ENCODE data around the gene QRFP. TPM values are rescaled to one million over a fixed set of nuclear protein-coding genes. Genes with fewer than 3 reads are reported as not detected.
"Not testable (repeated sequence)": the region's sequence is repeated elsewhere in the genome, so short reads cannot be mapped to it uniquely, and the experiment has no call there.

Gene QRFP
- polyA plus RNA-seq, 3 donors from 2014 or later: not detected

DNA sequence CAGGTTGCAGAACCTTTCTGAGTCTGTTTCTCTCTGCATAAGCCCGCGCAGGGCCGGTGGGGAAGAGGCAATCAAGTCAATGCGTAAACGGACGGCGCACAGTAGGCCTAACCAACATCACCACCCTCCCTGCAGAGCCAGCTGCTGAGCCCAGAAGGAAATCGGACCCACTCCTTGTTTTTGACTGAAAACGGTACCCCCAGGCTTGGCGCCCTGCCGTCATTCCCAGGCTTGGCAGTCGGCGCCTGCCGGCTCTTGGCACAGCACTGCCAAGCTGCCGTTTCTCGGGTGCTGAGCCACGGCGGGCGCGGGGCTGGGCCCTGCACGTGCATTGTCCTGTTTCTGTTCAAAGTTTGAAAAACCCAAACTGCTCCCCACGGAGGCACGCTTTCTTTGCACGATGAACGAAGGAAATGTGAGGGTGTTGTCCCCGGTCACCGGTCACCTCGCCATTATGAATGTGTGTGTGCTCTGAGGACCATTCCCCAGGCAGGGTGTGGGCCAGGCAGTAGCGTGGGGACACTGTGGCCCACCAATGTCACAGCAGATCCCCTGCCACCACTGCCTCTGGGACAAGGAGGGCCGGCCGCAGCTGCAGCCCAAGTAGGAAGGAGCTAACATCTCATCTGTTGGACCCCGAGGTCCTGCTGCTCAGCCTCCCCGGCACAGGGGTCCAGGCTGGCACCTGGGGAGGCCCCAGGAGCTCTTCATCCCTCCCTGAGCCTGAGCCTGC lies 22.4 kb upstream of the QRFP start:
- H3K36me3 Mint-ChIP-seq: no peaks in the 10 kb centered on the region
- no peak for DNase-seq
- peaks cover 0 to 2% (median 0%) of the 10 kb centered on the region in 3 donors for H3K27me3 Mint-ChIP-seq (ENCODE audit: low read depth in 3 of 3)
- H3K4me3 Mint-ChIP-seq: no peak overlapping the region
- no peak overlapping the region for H3K27ac Mint-ChIP-seq
- H3K4me1 Mint-ChIP-seq: no peaks in the 10 kb centered on the region
- H3K9me3 Mint-ChIP-seq: no peaks in the 10 kb centered on the region

DNA sequence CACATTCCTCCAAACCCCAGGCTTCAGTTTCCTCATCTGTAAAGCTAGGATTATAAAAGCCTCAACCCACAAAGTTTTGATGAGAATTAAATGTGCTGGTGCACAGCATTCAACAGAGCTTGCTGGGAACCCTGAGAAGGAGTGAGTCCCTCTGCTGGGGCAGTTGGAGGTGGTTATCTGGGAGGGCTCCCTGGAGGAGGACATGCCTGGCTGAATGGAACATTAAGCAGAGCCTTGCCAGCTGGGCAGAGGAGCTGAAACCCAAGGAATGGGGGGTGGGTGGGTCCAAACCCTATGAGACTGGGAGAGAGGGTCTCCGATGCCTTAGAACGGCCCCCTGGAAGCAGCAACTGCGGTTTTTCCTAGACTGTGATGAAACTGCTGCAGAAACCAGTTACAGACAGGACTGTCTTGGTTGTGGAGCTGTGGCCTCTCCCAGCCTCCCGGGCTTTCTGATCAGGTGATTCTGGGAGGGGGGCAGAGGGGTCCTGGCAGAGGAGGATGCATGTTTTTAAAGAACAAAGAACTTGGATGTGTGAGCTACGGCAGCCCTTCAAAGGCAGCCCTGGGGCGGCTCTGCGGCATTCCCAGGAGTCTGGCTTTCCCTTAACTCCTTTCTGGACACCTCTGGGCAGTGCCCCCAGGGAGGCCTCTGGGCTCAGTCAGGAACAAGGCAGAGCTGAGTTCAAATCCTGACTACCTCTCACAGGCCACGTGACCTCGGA lies 21.7 kb upstream of the QRFP start:
- H3K27ac Mint-ChIP-seq: no peak overlapping the region
- no peaks in the 10 kb centered on the region for H3K4me1 Mint-ChIP-seq

DNA sequence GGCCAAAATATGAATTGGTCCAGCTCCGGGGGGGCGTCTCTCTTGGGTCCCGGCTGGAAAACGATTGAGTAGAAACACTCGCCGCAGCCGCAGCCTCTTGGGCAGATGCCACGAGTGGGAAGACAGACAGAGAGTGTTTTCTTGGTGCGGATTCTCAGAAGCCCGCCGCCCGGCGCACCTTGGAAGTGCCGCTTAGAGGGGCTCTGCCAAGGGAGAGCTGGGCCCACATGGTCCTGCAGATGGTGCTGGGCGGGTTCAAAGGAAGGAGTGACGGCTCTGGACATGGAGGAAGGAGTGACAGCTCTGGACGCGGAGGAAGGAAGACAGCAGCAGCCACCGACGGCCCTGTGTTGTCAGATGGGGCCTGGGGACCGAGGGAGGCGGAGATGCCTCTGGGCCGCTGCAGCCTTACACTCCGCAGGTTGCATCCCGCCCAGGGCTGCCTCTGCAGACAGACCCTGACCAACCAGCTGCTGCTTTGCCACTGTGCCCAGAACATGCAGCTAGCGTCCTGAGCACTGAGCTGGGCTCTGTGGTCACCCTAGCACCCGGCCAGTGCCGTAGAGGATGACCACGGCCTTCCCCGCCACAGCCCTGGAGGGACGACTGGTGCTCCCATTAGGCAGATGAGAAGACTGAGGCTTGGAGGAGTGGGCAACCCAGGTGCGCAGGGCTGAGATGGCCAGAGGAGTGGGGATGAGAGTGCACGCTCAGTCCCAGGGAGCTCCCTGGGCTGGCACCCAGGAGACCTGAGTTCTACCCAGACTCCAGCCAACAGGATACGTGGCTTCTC lies 20.8 kb upstream of the QRFP start:
- Mint-ChIP-seq H3K9me3 (no peaks in the 10 kb centered on the region), H3K36me3 (no peaks in the 10 kb centered on the region), H3K4me1 (no peaks in the 10 kb centered on the region), H3K27ac (no peak overlapping the region), H3K4me3 (no peak overlapping the region), H3K27me3 (ENCODE audit: low read depth in 3 of 3) (peaks cover 0 to 2% (median 0%) of the 10 kb centered on the region in 3 donors)
- no peak for DNase-seq

More for the DNA sequence above, 21.7 kb upstream of the QRFP start:
- Mint-ChIP-seq H3K36me3 (no peaks in the 10 kb centered on the region), H3K4me3 (no peak overlapping the region), H3K27me3 (ENCODE audit: low read depth in 3 of 3) (peaks cover 0 to 2% (median 0%) of the 10 kb centered on the region in 3 donors), H3K9me3 (no peaks in the 10 kb centered on the region)
- DNase-seq: no peak

DNA sequence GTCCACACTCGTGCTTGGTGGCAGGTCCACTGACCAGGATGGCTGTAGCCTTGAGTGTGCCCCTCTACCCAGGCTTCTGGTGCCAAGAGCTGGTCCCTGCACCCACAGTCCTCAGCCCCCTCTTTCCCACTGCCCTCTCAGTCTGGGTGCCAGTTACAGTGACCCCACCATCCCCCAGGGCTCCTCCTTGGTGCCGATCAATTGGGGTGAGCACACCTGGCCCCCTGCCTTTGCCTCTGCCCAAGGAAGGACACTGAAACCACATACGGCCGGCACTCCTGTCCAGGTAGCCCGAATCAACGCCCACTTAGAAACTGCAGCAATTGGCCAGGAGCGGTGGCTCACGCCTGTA lies 18.5 kb upstream of the QRFP start:
- no peak overlapping the region for H3K27ac Mint-ChIP-seq
- H3K9me3 Mint-ChIP-seq: no peaks in the 10 kb centered on the region
- no peak for DNase-seq
- H3K4me3 Mint-ChIP-seq: no peak overlapping the region
- H3K36me3 Mint-ChIP-seq: no peaks in the 10 kb centered on the region
- H3K4me1 Mint-ChIP-seq: no peaks in the 10 kb centered on the region
- H3K27me3 Mint-ChIP-seq (ENCODE audit: low read depth in 3 of 3): peaks cover 0 to 4% (median 0%) of the 10 kb centered on the region in 3 donors

DNA sequence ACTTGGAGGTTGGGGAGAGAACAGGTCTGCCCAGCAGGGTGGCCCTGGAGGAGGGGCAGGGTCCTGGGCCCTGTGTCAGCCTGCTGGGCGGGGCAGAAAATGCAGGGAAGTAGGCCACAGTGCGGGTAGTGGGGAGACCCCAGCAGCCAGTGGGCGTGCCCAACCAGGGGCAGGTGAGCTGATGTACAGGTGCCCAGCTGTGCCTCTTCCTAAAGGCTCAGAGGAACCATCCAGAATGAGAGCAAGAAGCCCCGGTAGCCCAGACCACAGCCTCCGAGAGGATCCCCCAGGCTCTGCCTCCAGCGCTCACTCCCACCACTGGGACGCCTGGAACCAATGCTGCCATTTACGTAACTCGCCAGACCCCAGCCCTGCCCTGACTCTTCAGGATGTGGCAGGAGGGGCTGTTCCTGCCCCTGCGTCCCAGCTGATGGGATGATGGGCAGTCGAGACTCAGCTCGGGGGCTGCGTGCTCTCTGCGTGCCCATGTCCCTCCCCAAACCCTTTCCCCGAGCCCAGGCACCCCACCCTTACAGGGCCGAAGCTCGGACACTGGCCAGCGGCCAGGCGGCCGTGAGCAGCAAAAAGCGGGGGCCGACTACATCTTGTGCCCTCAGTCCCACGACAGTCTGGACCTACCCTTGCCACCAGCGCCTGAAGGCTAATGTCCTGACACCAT lies 17.9 kb upstream of the QRFP start:
- Mint-ChIP-seq H3K4me3 (no peak overlapping the region), H3K27me3 (ENCODE audit: low read depth in 3 of 3) (peaks cover 0 to 4% (median 0%) of the 10 kb centered on the region in 3 donors), H3K9me3 (no peaks in the 10 kb centered on the region), H3K27ac (no peak overlapping the region), H3K4me1 (no peaks in the 10 kb centered on the region), H3K36me3 (no peaks in the 10 kb centered on the region)
- DNase-seq: no peak

DNA sequence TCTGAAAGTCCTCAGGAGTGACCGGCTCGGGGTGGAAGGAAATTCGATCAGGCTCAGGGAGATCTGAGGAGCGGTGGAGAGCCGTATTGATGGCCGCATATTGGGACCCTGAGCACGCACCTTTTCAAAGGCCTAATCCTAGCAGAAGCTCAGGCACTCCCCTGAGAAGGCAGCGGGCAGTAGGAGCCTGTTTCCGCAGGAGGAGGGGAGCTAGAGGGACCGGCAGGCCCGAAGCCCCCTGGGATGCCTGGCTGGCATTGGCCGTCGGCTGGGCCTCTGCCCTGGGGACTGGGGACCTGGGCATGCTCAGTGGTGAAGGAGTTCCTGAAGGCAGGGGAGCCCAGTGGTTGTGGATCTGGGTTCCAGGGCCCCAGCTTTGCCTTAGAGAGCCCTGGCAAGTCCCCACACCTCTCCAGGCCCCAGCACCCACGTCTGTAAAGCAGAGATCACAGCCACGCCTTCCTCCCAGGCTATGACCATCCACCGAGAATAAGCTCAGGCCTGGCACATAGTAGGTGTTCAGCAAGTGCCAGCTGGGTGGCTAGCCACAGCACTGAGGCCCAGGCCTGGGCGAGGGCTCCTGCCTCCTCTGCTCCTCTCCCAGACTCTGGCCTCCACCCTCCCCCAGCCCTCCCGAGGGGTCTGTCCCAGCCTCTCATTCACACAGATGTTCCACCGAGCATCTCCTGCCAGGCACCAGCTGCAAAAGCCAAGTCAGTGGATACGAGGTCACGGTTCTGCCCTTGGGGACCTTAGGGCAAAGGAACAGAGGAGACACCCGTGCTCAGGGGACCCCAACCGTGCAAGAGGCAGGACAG lies 17.2 kb upstream of the QRFP start:
- Mint-ChIP-seq H3K27ac (no peak overlapping the region), H3K27me3 (ENCODE audit: low read depth in 3 of 3) (peaks cover 0 to 2% (median 0%) of the 10 kb centered on the region in 3 donors), H3K4me1 (no peaks in the 10 kb centered on the region), H3K36me3 (no peaks in the 10 kb centered on the region), H3K4me3 (no peak overlapping the region), H3K9me3 (no peaks in the 10 kb centered on the region)
- DNase-seq: no peak

DNA sequence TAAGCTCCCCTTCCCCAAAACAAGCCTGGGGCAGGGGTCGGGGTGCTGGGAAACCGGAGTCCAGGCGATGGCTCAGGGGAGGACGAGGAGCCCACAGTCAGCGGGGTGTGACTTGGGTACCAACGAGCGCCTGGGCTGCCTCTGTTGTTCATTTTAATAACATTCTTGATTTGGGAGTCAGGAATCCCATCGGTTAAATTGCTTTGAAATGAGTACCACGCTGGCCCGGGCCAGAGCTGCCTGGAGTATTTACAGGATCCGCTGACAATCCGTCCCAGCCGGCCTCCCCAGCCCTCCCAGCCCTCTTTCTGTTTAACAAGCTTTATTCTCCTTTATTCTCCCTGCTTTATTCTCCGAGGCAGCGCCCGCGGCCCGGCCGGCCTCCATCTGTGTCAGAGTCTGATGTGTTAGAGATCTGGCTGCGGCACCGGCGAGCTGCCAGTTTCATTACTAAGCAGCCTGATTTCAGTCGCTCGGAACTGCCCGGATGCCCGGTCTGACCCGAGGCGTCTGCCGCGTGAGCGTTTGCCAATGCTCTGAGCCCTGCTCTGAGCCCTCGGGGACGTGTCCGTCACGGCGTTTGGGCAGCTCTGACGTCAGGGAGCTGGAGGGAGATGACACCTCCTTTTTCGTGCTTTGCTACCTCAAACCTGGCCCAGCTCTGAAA lies 16.5 kb upstream of the QRFP start:
- Mint-ChIP-seq H3K27ac (no peak overlapping the region), H3K36me3 (no peaks in the 10 kb centered on the region), H3K4me3 (no peak overlapping the region), H3K9me3 (no peaks in the 10 kb centered on the region), H3K27me3 (ENCODE audit: low read depth in 3 of 3) (peaks cover 0 to 2% (median 0%) of the 10 kb centered on the region in 3 donors), H3K4me1 (no peaks in the 10 kb centered on the region)
- DNase-seq: no peak

DNA sequence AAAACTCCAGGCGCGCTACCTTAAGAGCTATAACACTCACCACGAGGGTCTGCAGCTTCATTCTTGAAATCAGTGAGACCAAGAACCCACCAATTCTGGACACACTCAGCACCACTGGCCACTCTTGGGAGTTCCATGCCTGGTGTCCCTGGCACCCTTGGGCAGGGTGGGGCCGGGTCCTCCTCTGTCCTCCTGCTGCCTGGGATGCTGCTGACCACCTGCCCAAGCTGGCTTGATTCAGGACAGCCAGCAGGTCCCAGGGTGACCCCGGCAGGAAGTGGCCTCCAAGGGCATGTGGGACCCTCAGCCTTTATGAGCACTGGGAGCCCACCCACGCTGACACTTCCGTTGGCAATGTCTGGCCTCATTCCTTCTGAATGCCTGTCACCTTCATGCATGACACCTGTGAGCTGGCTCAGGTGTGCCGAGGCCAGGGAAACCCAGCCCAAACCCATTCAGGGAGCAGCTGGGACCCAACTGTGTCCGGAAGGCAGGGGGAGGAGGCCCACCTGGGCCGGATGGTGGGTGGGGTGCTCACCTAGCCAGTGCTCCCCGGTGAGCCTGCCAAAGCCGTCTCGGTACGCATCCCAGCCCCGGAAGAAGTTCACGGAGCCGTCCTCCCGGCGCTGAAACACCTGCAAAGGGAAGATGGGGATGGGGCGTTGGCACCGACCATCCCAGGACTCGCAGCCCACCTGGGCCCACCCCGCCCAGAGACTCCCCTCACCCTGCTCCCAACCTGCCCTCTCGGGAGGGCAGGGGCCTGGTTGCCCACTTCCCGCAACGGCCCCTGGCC lies 14.8 kb upstream of the QRFP start:
- Mint-ChIP-seq H3K36me3 (no peaks in the 10 kb centered on the region), H3K4me3 (peak overlapping the region in 1 of 5 donors; percentile 25), H3K27ac (no peak overlapping the region), H3K9me3 (no peaks in the 10 kb centered on the region), H3K4me1 (no peaks in the 10 kb centered on the region), H3K27me3 (ENCODE audit: low read depth in 3 of 3) (peaks cover 0 to 2% (median 0%) of the 10 kb centered on the region in 3 donors)
- DNase-seq: no peak

DNA sequence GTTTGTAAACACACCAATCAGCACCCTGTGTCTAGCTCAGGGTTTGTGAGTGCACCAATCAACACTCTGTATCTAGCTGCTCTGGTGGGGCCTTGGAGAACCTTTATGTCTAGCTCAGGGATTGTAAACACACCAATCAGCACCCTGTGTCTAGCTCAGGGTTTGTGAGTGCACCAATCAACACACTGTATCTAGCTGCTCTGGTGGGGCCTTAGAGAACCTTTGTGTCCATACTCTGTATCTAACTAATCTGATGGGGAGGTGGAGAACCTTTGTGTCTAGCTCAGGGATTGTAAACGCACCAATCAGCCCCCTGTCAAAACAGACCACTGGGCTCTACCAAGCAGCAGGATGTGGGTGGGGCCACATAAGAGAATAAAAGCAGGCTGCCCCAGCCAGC lies 14.1 kb upstream of the QRFP start:
- H3K4me3 Mint-ChIP-seq: peak overlapping the region in 1 of 5 donors; percentile 25
- H3K9me3 Mint-ChIP-seq, H3K27ac Mint-ChIP-seq: not testable (repeated sequence)

DNA sequence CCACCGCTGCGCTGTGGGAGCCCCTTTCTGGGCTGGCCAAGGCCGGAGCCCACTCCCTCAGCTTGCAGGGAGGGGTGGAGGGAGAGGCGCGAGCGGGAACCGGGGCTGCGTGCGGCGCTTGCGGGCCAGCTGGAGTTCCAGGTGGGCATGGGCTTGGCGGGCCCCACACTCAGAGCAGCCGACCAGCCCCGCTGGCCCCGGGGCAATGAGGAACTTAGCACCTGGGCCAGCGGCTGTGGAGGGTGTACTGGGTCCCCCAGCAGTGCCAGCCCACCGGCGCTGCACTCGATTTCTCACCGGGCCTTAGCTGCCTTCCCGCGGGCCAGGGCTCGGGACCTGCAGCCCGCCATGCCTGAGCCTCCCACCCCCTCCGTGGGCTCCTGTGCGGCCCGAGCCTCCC lies 13.4 kb upstream of the QRFP start:
- H3K4me1 Mint-ChIP-seq; H3K4me3 Mint-ChIP-seq; H3K36me3 Mint-ChIP-seq; H3K27ac Mint-ChIP-seq; DNase-seq; H3K9me3 Mint-ChIP-seq; H3K27me3 Mint-ChIP-seq (ENCODE audit: low read depth in 3 of 3): not testable (repeated sequence)

More for the DNA sequence above, 14.1 kb upstream of the QRFP start:
- not testable (repeated sequence) for H3K4me1 Mint-ChIP-seq; H3K36me3 Mint-ChIP-seq; DNase-seq; H3K27me3 Mint-ChIP-seq (ENCODE audit: low read depth in 3 of 3)

DNA sequence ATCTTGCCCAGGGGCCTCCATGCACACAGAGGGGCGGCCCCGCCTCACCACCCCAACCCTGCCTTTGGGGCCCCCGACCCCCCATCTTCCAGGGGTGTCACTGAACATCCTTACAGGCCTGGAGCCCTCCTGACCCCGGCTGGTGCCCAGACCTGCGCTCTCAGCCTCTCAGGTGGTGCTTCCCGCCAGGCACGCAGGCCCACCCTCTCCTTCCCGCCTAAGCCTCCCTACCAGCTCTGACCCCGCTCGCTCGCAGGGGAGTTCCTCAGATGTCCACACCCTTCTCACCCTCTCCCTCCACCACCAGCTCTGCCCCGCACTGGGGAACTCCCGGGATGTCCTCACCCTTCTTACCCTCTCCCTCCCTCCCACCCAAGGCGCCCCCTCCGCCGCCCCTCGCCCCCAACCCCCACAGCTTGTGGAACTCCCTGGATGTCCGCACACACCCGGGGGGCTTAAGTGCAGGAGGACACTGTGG lies 12.3 kb upstream of the QRFP start:
- no peaks in the 10 kb centered on the region for H3K9me3 Mint-ChIP-seq
- no peaks in the 10 kb centered on the region for H3K36me3 Mint-ChIP-seq
- no peak overlapping the region for H3K4me3 Mint-ChIP-seq
- DNase-seq: no peak
- no peak overlapping the region for H3K27ac Mint-ChIP-seq
- H3K4me1 Mint-ChIP-seq: no peaks in the 10 kb centered on the region
- peaks cover 0 to 2% (median 0%) of the 10 kb centered on the region in 3 donors for H3K27me3 Mint-ChIP-seq (ENCODE audit: low read depth in 3 of 3)

Data from immature natural killer cell (primary cell).